Stimulated activated CD4-positive, alpha-beta T cell treated with anti-CD3 and anti-CD28 coated beads, Interleukin-12 subunit alpha, Interleukin-12 subunit beta, amount 100 ng/mL, for 4 hours (primary cell): ENCODE measurements around the gene ZDHHC11.
"Not testable (repeated sequence)": the region's sequence is repeated elsewhere in the genome, so short reads cannot be mapped to it uniquely, and the experiment has no call there.

Source experiments
- DNase-seq: peaks from one replicate; pipeline ENCODE4 v3.0.0-alpha.2; 2020

The ZDHHC11 gene

GRCh38 chr5:798505-799138 is 52.2 kb downstream of the ZDHHC11 start:
- DNase-seq = not testable (repeated sequence)

GRCh38 chr5:797986-798385 is 52.8 kb downstream of the ZDHHC11 start:
- DNase-seq = not testable (repeated sequence)

GRCh38 chr5:795873-796272 is 54.9 kb downstream of the ZDHHC11 start:
- not testable (repeated sequence) for DNase-seq

GRCh38 chr5:794948-795347 is 55.8 kb downstream of the ZDHHC11 start:
- DNase-seq = not testable (repeated sequence)

- DNase-seq = not testable (repeated sequence)
These were observed 62.1 kb downstream of the ZDHHC11 start for GRCh38 chr5:788703-789102.

- DNase-seq = not testable (repeated sequence)
These were observed 62.9 kb downstream of the ZDHHC11 start for GRCh38 chr5:787857-788233.

GRCh38 chr5:787224-787856 is 63.4 kb downstream of the ZDHHC11 start:
- DNase-seq = not testable (repeated sequence)

GRCh38 chr5:785181-785705 is 65.5 kb downstream of the ZDHHC11 start:
- DNase-seq = not testable (repeated sequence)

GRCh38 chr5:784428-785177 is 66.2 kb downstream of the ZDHHC11 start, which contains the start of gene ZDHHC11B:
Gene ZDHHC11B, minus strand, starts transcription at chr5:784729. Its CDS starts 17,810 bp downstream, at chr5:766919.
- DNase-seq = peak; percentile 97

GRCh38 chr5:783881-784427 is 66.8 kb downstream of the ZDHHC11 start:
- DNase-seq = not testable (repeated sequence)

- DNase-seq = not testable (repeated sequence)
These were observed 67.6 kb downstream of the ZDHHC11 start for GRCh38 chr5:783049-783802.

- not testable (repeated sequence) for DNase-seq
These were observed 68.4 kb downstream of the ZDHHC11 start for GRCh38 chr5:782356-782755.

GRCh38 chr5:780571-780970 is 70.2 kb downstream of the ZDHHC11 start:
- DNase-seq = not testable (repeated sequence)

GRCh38 chr5:778967-779366 is 71.8 kb downstream of the ZDHHC11 start:
- not testable (repeated sequence) for DNase-seq

GRCh38 chr5:778421-778820 is 72.4 kb downstream of the ZDHHC11 start:
- not testable (repeated sequence) for DNase-seq

GRCh38 chr5:777756-778161 is 73.0 kb downstream of the ZDHHC11 start:
- DNase-seq = no peak

- DNase-seq = no peak
These were observed 73.7 kb downstream of the ZDHHC11 start for GRCh38 chr5:776862-777711.

- DNase-seq = no peak
These were observed 74.6 kb downstream of the ZDHHC11 start for GRCh38 chr5:775961-776861.

GRCh38 chr5:775595-775960 is 75.2 kb downstream of the ZDHHC11 start:
- DNase-seq = not testable (repeated sequence)

GRCh38 chr5:774854-775505 is 75.8 kb downstream of the ZDHHC11 start:
- DNase-seq = not testable (repeated sequence)
